HEK293 (cell line): ENCODE data around the gene RASSF1.

Experiments
- CTCF ChIA-PET: fragments of 350-600 bp; formaldehyde crosslinking; extraction: SDS; loops from one replicate; lab custom pipeline; 2021; ENCODE audit warnings: antibody characterized with exemption; lab: Yijun Ruan, JAX
- POLR2A ChIA-PET: fragments of 300-600 bp; formaldehyde crosslinking; extraction: SDS; loops from one replicate; lab custom pipeline; 2020; ENCODE audit warnings: antibody characterized with exemption, inconsistent platforms; lab: Yijun Ruan, JAX
- H3K27ac ChIP-seq: fragments of 200-500 bp; sonication (Bioruptor generic); 2 replicates; pipeline ENCODE4 v1.5.1; 2014; ENCODE audit warnings: low read depth, low read length, control low read depth, inconsistent platforms; ENCODE audit errors: extremely low read depth
- H3K36me3 ChIP-seq, 2 experiments: fragments of 200-500 bp in 1 of 2; sonication (Bioruptor generic) in 1 of 2; 1 replicate in 1 of 2; 2 replicates in 1 of 2; pipeline ENCODE4 v1.5.1; 2014 to 2017; ENCODE audit warnings: inconsistent platforms in 2 of 2, low read length in 2 of 2; ENCODE audit not compliant: control insufficient read depth in 2 of 2, insufficient read depth in 1 of 2
- H3K4me1 ChIP-seq: fragments of 200-500 bp; sonication (Bioruptor generic); 2 replicates; pipeline ENCODE4 v1.5.1; 2014; ENCODE audit warnings: mild to moderate bottlenecking, low read length, inconsistent platforms; ENCODE audit not compliant: control insufficient read depth, insufficient read depth
- H3K4me3 ChIP-seq: 2 replicates; pipeline ENCODE4 v1.5.1; 2011; ENCODE audit warnings: low read depth, mild to moderate bottlenecking, control low read depth, low read length, moderate library complexity
- H3K9me3 ChIP-seq: fragments of 200-500 bp; sonication (Bioruptor generic); 2 replicates; pipeline ENCODE4 v1.5.1; 2014; ENCODE audit warnings: low read depth, low read length, inconsistent platforms; ENCODE audit not compliant: control insufficient read depth, insufficient read depth
- SCRT2 ChIP-seq: fragments of 450-650 bp; formaldehyde crosslinking; IDR thresholded peaks from 2 replicates; pipeline ENCODE4 v1.5.1; 2016; ENCODE audit warnings: missing biosample characterization, missing genetic modification characterization
- TCF7L2 ChIP-seq: IDR thresholded peaks from 2 replicates; pipeline ENCODE4 v1.6.1; 2011; ENCODE audit warnings: low read depth, mild to moderate bottlenecking, inconsistent platforms, low read length, moderate library complexity, borderline replicate concordance
- ZBTB1 ChIP-seq: fragments of 450-650 bp; formaldehyde crosslinking; IDR thresholded peaks from 2 replicates; pipeline ENCODE4 v1.5.1; 2016; ENCODE audit warnings: missing biosample characterization, missing genetic modification characterization
- ZNF112 ChIP-seq: fragments of 450-650 bp; formaldehyde crosslinking; IDR thresholded peaks from 2 replicates; pipeline ENCODE4 v1.5.0; 2017; ENCODE audit warnings: missing biosample characterization, missing genetic modification characterization
- ZNF175 ChIP-seq: fragments of 450-650 bp; formaldehyde crosslinking; IDR thresholded peaks from 2 replicates; pipeline ENCODE4 v1.5.1; 2016; ENCODE audit warnings: missing biosample characterization, missing genetic modification characterization
- ZNF211 ChIP-seq: fragments of 450-650 bp; formaldehyde crosslinking; IDR thresholded peaks from 2 replicates; pipeline ENCODE4 v1.5.1; 2016; ENCODE audit warnings: low read depth, missing biosample characterization, missing genetic modification characterization
- ZNF214 ChIP-seq: fragments of 450-650 bp; formaldehyde crosslinking; IDR thresholded peaks from 2 replicates; pipeline ENCODE4 v1.5.1; 2017; ENCODE audit warnings: missing biosample characterization, mild to moderate bottlenecking, missing genetic modification characterization, borderline replicate concordance
- ZNF221 ChIP-seq: fragments of 450-650 bp; formaldehyde crosslinking; IDR thresholded peaks from 2 replicates; pipeline ENCODE4 v1.5.1; 2017; ENCODE audit warnings: missing biosample characterization, missing genetic modification characterization, borderline replicate concordance
- ZNF366 ChIP-seq: fragments of 450-650 bp; formaldehyde crosslinking; conservative IDR thresholded peaks from 2 replicates; pipeline ENCODE4 v1.5.1; 2016; ENCODE audit warnings: missing biosample characterization, missing genetic modification characterization
- ZNF555 ChIP-seq: fragments of 450-650 bp; formaldehyde crosslinking; conservative IDR thresholded peaks from 2 replicates; pipeline ENCODE4 v1.5.1; 2017; ENCODE audit warnings: missing biosample characterization, mild to moderate bottlenecking, missing genetic modification characterization, inconsistent platforms
- ZNF560 ChIP-seq: fragments of 450-650 bp; formaldehyde crosslinking; IDR thresholded peaks from 2 replicates; pipeline ENCODE4 v1.5.1; 2017; ENCODE audit warnings: missing biosample characterization, missing genetic modification characterization, borderline replicate concordance
- ZNF561 ChIP-seq: fragments of 450-650 bp; IDR thresholded peaks from 2 replicates; pipeline ENCODE4 v1.5.1; 2018; ENCODE audit warnings: missing biosample characterization, missing genetic modification characterization, borderline replicate concordance
- ZNF585B ChIP-seq: fragments of 450-650 bp; formaldehyde crosslinking; IDR thresholded peaks from 2 replicates; pipeline ENCODE4 v1.5.1; 2016; ENCODE audit warnings: missing biosample characterization, missing genetic modification characterization
- ZNF629 ChIP-seq: fragments of 450-650 bp; formaldehyde crosslinking; IDR thresholded peaks from 2 replicates; pipeline ENCODE4 v1.5.1; 2017; ENCODE audit warnings: missing biosample characterization, missing genetic modification characterization
- ZNF776 ChIP-seq: fragments of 450-650 bp; formaldehyde crosslinking; IDR thresholded peaks from 2 replicates; pipeline ENCODE4 v1.5.0; 2017; ENCODE audit warnings: missing biosample characterization, missing genetic modification characterization, borderline replicate concordance
- ZNF843 ChIP-seq: fragments of 450-650 bp; formaldehyde crosslinking; IDR thresholded peaks from 2 replicates; pipeline ENCODE4 v1.5.1; 2016; ENCODE audit warnings: missing biosample characterization, missing genetic modification characterization
- TF ChIP-seq, protein P1 (sequence below): fragments of 450-650 bp; formaldehyde crosslinking; IDR thresholded peaks from 2 replicates; pipeline ENCODE4 v1.5.1; 2016; ENCODE audit warnings: missing biosample characterization, missing genetic modification characterization
- TF ChIP-seq, protein P2 (sequence below): fragments of 450-650 bp; formaldehyde crosslinking; IDR thresholded peaks from 2 replicates; pipeline ENCODE4 v1.5.1; 2017; ENCODE audit warnings: missing biosample characterization, missing genetic modification characterization
- TF ChIP-seq, protein P3 (sequence below): fragments of 450-650 bp; formaldehyde crosslinking; IDR thresholded peaks from 2 replicates; pipeline ENCODE4; 2016; ENCODE audit warnings: missing biosample characterization, missing genetic modification characterization
- TF ChIP-seq, protein P4 (sequence below): fragments of 450-650 bp; formaldehyde crosslinking; IDR thresholded peaks from 2 replicates; pipeline ENCODE4 v1.5.1; 2017; ENCODE audit warnings: missing biosample characterization, missing genetic modification characterization

The RASSF1 gene

DNA sequence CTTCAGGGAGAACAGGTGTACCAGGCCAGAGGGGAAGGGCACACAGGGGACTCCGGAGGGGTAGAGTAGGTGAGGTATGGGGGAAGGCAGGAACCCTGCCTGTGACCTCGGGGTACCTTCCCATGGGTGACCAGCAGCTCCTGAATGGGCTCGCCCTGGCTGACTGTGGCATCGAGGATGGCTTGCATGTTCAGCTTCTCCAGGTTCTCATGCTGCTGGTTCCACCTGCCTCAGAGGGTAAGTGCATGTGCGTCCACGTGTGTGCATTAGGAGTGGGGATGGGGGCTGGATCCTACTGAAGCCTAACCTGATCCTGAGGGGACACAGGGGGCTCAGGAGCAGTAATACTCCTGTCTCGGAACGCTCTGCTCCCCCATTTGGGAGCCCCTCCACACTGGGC is 4.4 kb upstream of the RASSF1 start:
- H3K36me3 ChIP-seq, result peaks cover 0 to 55% of the 10 kb centered on the region in 2 experiments; a peak in 1 of 3 replicates
- no peaks in the 10 kb centered on the region for H3K9me3 ChIP-seq
- no peak overlapping the region for H3K4me3 ChIP-seq
- CTCF ChIA-PET, result interaction anchor here (1.1 kb wide), 1 partner anchor 8 kb away, joined by 5 read pairs; no protein-coding TSS in a partner anchor
- peaks cover 4% of the 10 kb centered on the region; the same call in 1 of the 2 replicates for H3K4me1 ChIP-seq
- TF ChIP-seq ZNF221 (tag by site-specific recombination) (no peak), ZNF555 (tag by site-specific recombination) (no peak), ZNF112 (no peak), ZNF776 (no peak), TCF7L2 (no peak), ZNF214 (tag by site-specific recombination) (no peak), ZNF211 (tag by site-specific recombination) (no peak), ZNF366 (tag by site-specific recombination) (no peak), SCRT2 (tag by site-specific recombination) (no peak), ZNF175 (tag by site-specific recombination) (no peak), ZBTB1 (tag by site-specific recombination) (no peak), ZNF561 (tag by site-specific recombination) (no peak), ZNF843 (tag by site-specific recombination) (no peak), ZNF585B (tag by site-specific recombination) (no peak), ZNF629 (no peak), ZNF560 (no peak)
- TF ChIP-seq, protein P1, sequence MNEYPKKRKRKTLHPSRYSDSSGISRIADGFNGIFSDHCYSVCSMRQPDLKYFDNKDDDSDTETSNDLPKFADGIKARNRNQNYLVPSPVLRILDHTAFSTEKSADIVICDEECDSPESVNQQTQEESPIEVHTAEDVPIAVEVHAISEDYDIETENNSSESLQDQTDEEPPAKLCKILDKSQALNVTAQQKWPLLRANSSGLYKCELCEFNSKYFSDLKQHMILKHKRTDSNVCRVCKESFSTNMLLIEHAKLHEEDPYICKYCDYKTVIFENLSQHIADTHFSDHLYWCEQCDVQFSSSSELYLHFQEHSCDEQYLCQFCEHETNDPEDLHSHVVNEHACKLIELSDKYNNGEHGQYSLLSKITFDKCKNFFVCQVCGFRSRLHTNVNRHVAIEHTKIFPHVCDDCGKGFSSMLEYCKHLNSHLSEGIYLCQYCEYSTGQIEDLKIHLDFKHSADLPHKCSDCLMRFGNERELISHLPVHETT, result no peak
- TF ChIP-seq, protein P2, sequence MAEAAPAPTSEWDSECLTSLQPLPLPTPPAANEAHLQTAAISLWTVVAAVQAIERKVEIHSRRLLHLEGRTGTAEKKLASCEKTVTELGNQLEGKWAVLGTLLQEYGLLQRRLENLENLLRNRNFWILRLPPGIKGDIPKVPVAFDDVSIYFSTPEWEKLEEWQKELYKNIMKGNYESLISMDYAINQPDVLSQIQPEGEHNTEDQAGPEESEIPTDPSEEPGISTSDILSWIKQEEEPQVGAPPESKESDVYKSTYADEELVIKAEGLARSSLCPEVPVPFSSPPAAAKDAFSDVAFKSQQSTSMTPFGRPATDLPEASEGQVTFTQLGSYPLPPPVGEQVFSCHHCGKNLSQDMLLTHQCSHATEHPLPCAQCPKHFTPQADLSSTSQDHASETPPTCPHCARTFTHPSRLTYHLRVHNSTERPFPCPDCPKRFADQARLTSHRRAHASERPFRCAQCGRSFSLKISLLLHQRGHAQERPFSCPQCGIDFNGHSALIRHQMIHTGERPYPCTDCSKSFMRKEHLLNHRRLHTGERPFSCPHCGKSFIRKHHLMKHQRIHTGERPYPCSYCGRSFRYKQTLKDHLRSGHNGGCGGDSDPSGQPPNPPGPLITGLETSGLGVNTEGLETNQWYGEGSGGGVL (tag by site-specific recombination), result no peak
- TF ChIP-seq, protein P3, sequence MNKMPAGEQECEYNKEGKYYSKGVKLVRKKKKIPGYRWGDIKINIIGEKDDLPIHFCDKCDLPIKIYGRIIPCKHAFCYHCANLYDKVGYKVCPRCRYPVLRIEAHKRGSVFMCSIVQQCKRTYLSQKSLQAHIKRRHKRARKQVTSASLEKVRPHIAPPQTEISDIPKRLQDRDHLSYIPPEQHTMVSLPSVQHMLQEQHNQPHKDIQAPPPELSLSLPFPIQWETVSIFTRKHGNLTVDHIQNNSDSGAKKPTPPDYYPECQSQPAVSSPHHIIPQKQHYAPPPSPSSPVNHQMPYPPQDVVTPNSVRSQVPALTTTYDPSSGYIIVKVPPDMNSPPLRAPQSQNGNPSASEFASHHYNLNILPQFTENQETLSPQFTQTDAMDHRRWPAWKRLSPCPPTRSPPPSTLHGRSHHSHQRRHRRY (tag by site-specific recombination), result no peak
- TF ChIP-seq, protein P4, sequence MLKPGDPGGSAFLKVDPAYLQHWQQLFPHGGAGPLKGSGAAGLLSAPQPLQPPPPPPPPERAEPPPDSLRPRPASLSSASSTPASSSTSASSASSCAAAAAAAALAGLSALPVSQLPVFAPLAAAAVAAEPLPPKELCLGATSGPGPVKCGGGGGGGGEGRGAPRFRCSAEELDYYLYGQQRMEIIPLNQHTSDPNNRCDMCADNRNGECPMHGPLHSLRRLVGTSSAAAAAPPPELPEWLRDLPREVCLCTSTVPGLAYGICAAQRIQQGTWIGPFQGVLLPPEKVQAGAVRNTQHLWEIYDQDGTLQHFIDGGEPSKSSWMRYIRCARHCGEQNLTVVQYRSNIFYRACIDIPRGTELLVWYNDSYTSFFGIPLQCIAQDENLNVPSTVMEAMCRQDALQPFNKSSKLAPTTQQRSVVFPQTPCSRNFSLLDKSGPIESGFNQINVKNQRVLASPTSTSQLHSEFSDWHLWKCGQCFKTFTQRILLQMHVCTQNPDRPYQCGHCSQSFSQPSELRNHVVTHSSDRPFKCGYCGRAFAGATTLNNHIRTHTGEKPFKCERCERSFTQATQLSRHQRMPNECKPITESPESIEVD (tag by site-specific recombination), result no peak
- POLR2A ChIA-PET, result interaction anchor here (1.0 to 1.5 kb wide), 2 partner anchors 8 to 12 kb away, joined by 3 to 12 read pairs; no protein-coding TSS in a partner anchor
- no peak overlapping the region for H3K27ac ChIP-seq
